HTERT RPE-1 (cell line): Measurements from ENCODE around the gene TTLL13.

Source experiments
- in situ Hi-C: fragments of 300-500 bp; cut with MboI; formaldehyde crosslinking; loops from 4 replicates; pipeline ENCODE4 v1.14.3; 2020; ENCODE audit warnings: low sequenced_read_pairs

Gene TTLL13

GRCh38 chr15:90213818-90214204 is 35.5 kb upstream of the TTLL13 start:
- in situ Hi-C loops, result no loop called here

GRCh38 chr15:90214553-90215196 is 34.7 kb upstream of the TTLL13 start:
- in situ Hi-C loops, result no loop called here

- in situ Hi-C loops, result no loop called here
These were observed 31.5 kb upstream of the TTLL13 start for GRCh38 chr15:90217671-90218394.

GRCh38 chr15:90219421-90220141 is 29.8 kb upstream of the TTLL13 start:
- in situ Hi-C loops, result no loop called here

- in situ Hi-C loops, result no loop called here
These were observed 28.0 kb upstream of the TTLL13 start for GRCh38 chr15:90221246-90221900.

GRCh38 chr15:90222547-90222946 is 26.8 kb upstream of the TTLL13 start:
- in situ Hi-C loops, result no loop called here

GRCh38 chr15:90223441-90224165 is 25.8 kb upstream of the TTLL13 start:
- in situ Hi-C loops, result no loop called here

GRCh38 chr15:90225047-90225446 is 24.3 kb upstream of the TTLL13 start:
- in situ Hi-C loops, result no loop called here

GRCh38 chr15:90225504-90226234 is 23.7 kb upstream of the TTLL13 start:
- in situ Hi-C loops, result no loop called here

- in situ Hi-C loops, result no loop called here
These were observed 22.0 kb upstream of the TTLL13 start for GRCh38 chr15:90227336-90227735.

GRCh38 chr15:90227816-90228772 is 21.3 kb upstream of the TTLL13 start:
- in situ Hi-C loops, result no loop called here

GRCh38 chr15:90228960-90229359 is 20.4 kb upstream of the TTLL13 start:
- in situ Hi-C loops, result no loop called here

GRCh38 chr15:90230071-90230494 is 19.3 kb upstream of the TTLL13 start:
- in situ Hi-C loops, result no loop called here

GRCh38 chr15:90230610-90231009 is 18.7 kb upstream of the TTLL13 start:
- in situ Hi-C loops, result no loop called here

- in situ Hi-C loops, result no loop called here
These were observed 18.0 kb upstream of the TTLL13 start for GRCh38 chr15:90231028-90232017.

GRCh38 chr15:90232196-90232595 is 17.2 kb upstream of the TTLL13 start:
- in situ Hi-C loops, result no loop called here

- in situ Hi-C loops, result no loop called here
These were observed 16.4 kb upstream of the TTLL13 start for GRCh38 chr15:90232941-90233386.
